Heart left ventricle (tissue), 13 donors: Measurements from ENCODE around the gene FANCE.

Experiments used
- POLR2A ChIP-seq, 2 donors: fragments of 450-650 bp; IDR thresholded peaks; one replicate each; pipeline ENCODE4 v1.6.1; 2017; ENCODE audit warnings: antibody characterized with exemption in 2 of 2, mild to moderate bottlenecking in 2 of 2, moderate library complexity in 2 of 2
- TF ChIP-seq, protein P1 (sequence below), 12 donors: fragments of 200-600 bp; sonication (generic) in 4 of 12; IDR thresholded peaks; one replicate each; pipeline versions ENCODE4 v1.5.0 to v1.8.0; 2018 to 2022; ENCODE audit warnings: antibody characterized with exemption in 12 of 12, mild to moderate bottlenecking in 5 of 12
- donor health status: ischemic (EF 13 %, LVEDD 7.1; RV severe dilation, severe dysfunction).
- donor health status: DM: no; HTN: yes; CAD: no.
- donor health status: DM: no; HTN: no; CAD: no.
- donor health status: ischemic (EF 25% LVEDD 6.9; RV normal size, moderate dysfunction).
- donor health status: ischemic (EF 25% LVEDD 5.7; RV mildly dilated, moderate dysfunction).
- donor health status: ischemic (EF 35%, LVEDD 5.7; RV mildly dilated, moderate dysfunction).
- donor health status: nonischemic (EF 11% LVEDD 7.7; RV severe dilation, severe dysfunction).
- donor health status: DM: yes; HTN: yes; CAD: no.
- donor health status: PGD.
- donor health status: ischemic (EF 29% LVEDD 5.4; RV normal size, mild dysfunction).
- donor health status: nonischemic (EF 23%, LVEDD 6.1; RV moderate dilation, normal function).

- TF ChIP-seq, protein P1, sequence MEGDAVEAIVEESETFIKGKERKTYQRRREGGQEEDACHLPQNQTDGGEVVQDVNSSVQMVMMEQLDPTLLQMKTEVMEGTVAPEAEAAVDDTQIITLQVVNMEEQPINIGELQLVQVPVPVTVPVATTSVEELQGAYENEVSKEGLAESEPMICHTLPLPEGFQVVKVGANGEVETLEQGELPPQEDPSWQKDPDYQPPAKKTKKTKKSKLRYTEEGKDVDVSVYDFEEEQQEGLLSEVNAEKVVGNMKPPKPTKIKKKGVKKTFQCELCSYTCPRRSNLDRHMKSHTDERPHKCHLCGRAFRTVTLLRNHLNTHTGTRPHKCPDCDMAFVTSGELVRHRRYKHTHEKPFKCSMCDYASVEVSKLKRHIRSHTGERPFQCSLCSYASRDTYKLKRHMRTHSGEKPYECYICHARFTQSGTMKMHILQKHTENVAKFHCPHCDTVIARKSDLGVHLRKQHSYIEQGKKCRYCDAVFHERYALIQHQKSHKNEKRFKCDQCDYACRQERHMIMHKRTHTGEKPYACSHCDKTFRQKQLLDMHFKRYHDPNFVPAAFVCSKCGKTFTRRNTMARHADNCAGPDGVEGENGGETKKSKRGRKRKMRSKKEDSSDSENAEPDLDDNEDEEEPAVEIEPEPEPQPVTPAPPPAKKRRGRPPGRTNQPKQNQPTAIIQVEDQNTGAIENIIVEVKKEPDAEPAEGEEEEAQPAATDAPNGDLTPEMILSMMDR (IDR thresholded peaks at IDR 0.05), result no peak
- TF ChIP-seq POLR2A (IDR thresholded peaks at IDR 0.05), result no peak
These were observed 22.7 kb upstream of the FANCE start for GRCh38 chr6:35429463-35429862.
